ENCODE measurements around the gene NT5C3B.

The NT5C3B gene

DNA sequence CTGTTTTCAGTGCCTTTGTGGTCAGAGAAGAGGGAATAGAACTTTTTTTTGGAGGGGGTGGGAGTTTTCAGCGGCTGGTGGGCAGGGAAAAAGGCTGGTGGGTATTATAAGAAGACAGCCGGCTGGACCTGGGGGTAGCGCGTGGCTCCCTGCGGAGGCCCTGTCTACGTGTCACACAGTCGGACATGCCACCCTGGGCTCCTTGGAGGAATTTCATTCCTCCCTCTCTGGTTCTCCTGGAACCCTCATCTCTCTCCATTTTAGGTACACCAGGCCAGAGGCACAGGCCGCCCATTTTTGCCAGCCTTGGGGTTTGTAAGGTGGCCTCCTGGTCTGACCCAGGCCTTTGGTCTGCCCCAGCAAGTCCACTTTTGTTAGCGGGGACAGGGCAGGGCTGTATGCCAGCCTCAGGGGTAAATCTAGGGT is 22.3 kb downstream of the NT5C3B start:
- H3K9me3 ChIP-seq (ENCODE audit: low read length) = no peaks in the 10 kb centered on the region
- H3F3A ChIP-seq (ENCODE audit: insufficient read depth, low read length) = no peaks in the 10 kb centered on the region
- H3K27ac ChIP-seq (ENCODE audit: low read depth, low read length, poor library complexity, severe bottlenecking) = no peak overlapping the region
- H3K9me2 ChIP-seq (ENCODE audit: low read depth, low read length) = no peaks in the 10 kb centered on the region
- peaks cover 12% of the 10 kb centered on the region for H3K4me1 ChIP-seq (ENCODE audit: insufficient read depth, low read length, severe bottlenecking)
- H3K27me3 ChIP-seq (ENCODE audit: insufficient read depth, low read length) = peaks cover 19% of the 10 kb centered on the region; the same call in 1 of the 2 replicates
- H4K20me1 ChIP-seq (ENCODE audit: insufficient read depth, low read length) = no peaks in the 10 kb centered on the region
- H3K4me2 ChIP-seq (ENCODE audit: low read length) = no peak overlapping the region
- H3K36me3 ChIP-seq (ENCODE audit: insufficient read depth, low read length) = no peaks in the 10 kb centered on the region
- H3K9ac ChIP-seq (ENCODE audit: low read length) = no peak overlapping the region
- H3K4me3 ChIP-seq (ENCODE audit: low read depth, low read length, poor library complexity, severe bottlenecking) = no peak overlapping the region
- H2AFZ ChIP-seq (ENCODE audit: low read length) = no peak overlapping the region
- no peaks in the 10 kb centered on the region for H3K79me2 ChIP-seq (ENCODE audit: insufficient read depth, low read length)
- TF ChIP-seq EZH2 (IDR thresholded peaks at IDR 0.05; ENCODE audit: borderline replicate concordance, low read length) = no peak
- TF ChIP-seq, protein P1, sequence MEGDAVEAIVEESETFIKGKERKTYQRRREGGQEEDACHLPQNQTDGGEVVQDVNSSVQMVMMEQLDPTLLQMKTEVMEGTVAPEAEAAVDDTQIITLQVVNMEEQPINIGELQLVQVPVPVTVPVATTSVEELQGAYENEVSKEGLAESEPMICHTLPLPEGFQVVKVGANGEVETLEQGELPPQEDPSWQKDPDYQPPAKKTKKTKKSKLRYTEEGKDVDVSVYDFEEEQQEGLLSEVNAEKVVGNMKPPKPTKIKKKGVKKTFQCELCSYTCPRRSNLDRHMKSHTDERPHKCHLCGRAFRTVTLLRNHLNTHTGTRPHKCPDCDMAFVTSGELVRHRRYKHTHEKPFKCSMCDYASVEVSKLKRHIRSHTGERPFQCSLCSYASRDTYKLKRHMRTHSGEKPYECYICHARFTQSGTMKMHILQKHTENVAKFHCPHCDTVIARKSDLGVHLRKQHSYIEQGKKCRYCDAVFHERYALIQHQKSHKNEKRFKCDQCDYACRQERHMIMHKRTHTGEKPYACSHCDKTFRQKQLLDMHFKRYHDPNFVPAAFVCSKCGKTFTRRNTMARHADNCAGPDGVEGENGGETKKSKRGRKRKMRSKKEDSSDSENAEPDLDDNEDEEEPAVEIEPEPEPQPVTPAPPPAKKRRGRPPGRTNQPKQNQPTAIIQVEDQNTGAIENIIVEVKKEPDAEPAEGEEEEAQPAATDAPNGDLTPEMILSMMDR (IDR thresholded peaks at IDR 0.05; ENCODE audit: low read length) = no peak

DNA sequence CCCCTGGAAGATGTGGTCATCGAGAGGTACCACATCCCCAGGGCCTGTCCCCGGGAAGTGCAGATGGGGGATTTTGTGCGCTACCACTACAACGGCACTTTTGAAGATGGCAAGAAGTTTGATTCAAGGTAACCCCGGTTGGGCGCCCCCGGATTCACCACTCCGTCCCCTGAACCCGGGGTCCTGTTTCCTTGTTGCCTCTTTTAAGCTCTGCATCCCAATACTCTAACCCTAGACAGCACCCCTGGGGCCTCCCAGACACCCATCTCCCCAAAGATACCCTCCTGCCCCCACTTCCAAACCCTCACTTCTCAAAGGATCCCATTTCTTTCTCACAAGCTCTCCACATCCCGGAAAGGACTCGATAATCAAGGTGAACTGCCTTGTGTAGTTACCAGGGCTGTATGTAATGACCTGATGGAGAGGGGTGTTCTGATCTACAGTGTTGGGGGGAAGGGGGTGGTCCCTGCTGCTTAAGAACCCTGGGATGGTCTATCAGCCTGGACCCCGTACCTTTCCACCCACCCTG is 22.8 kb downstream of the NT5C3B start:
- Histone ChIP-seq H3K27me3 (ENCODE audit: insufficient read depth, low read length) (peaks cover 16% of the 10 kb centered on the region; the same call in 1 of the 2 replicates), H3K4me1 (ENCODE audit: insufficient read depth, low read length, severe bottlenecking) (peaks cover 9% of the 10 kb centered on the region), H3K27ac (ENCODE audit: low read depth, low read length, poor library complexity, severe bottlenecking) (no peak overlapping the region), H3K4me2 (ENCODE audit: low read length) (no peak overlapping the region), H3K9me2 (ENCODE audit: low read depth, low read length) (no peaks in the 10 kb centered on the region), H2AFZ (ENCODE audit: low read length) (no peak overlapping the region), H3K36me3 (ENCODE audit: insufficient read depth, low read length) (no peaks in the 10 kb centered on the region), H3K4me3 (ENCODE audit: low read depth, low read length, poor library complexity, severe bottlenecking) (no peak overlapping the region), H3F3A (ENCODE audit: insufficient read depth, low read length) (no peaks in the 10 kb centered on the region), H3K79me2 (ENCODE audit: insufficient read depth, low read length) (no peaks in the 10 kb centered on the region), H4K20me1 (ENCODE audit: insufficient read depth, low read length) (no peaks in the 10 kb centered on the region), H3K9ac (ENCODE audit: low read length) (no peak overlapping the region), H3K9me3 (ENCODE audit: low read length) (no peaks in the 10 kb centered on the region)
- TF ChIP-seq, protein P1 (IDR thresholded peaks at IDR 0.05; ENCODE audit: low read length) = no peak
- no peak for TF ChIP-seq EZH2 (IDR thresholded peaks at IDR 0.05; ENCODE audit: borderline replicate concordance, low read length)

DNA sequence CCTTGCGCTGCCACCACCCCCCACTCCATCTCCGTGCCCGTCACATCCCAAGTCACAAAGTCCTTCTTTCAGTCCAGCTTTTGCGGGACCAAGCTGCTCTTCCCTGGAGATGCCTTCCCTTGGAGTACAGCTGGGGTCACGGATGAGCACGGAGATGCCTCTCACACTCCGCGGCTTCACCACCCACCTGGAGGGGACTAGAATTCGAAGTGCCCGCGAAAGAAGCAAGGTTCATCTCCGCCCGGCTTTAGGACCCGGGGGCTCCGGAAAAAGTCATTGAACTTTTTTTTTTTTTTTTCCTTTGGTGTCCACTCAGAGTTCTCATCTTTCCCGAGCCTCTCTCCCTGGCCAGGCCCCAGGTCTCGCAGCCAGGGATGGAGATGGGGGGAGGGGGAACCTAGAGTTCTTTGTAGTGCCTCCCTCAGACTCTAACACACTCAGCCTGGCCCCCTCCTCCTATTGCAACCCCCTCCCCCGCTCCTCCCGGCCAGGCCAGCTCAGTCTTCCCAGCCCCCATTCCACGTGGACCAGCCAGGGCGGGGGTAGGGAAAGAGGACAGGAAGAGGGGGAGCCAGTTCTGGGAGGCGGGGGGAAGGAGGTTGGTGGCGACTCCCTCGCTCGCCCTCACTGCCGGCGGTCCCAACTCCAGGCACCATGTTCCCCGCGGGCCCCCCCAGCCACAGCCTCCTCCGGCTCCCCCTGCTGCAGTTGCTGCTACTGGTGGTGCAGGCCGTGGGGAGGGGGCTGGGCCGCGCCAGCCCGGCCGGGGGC is 23.5 kb downstream of the NT5C3B start, which contains the start of gene FKBP10:
Gene FKBP10 (plus strand): TSS at position 624 of the 771 bp plus-strand sequence. CDS start 31 bp downstream, at position 655.
- Histone ChIP-seq H3K9me3 (ENCODE audit: low read length) (no peaks in the 10 kb centered on the region), H3K4me3 (ENCODE audit: low read depth, low read length, poor library complexity, severe bottlenecking) (peak within 1 kb of the TSS; percentile 53), H3K9ac (ENCODE audit: low read length) (peak within 1 kb of the TSS; percentile 15; the same call in 1 of the 2 replicates), H4K20me1 (ENCODE audit: insufficient read depth, low read length) (no peaks in the 10 kb centered on the region), H3K9me2 (ENCODE audit: low read depth, low read length) (no peaks in the 10 kb centered on the region), H3K36me3 (ENCODE audit: insufficient read depth, low read length) (no peaks in the 10 kb centered on the region), H3K79me2 (ENCODE audit: insufficient read depth, low read length) (no peaks in the 10 kb centered on the region), H3K27ac (ENCODE audit: low read depth, low read length, poor library complexity, severe bottlenecking) (no peak within 1 kb of the TSS), H3F3A (ENCODE audit: insufficient read depth, low read length) (no peaks in the 10 kb centered on the region), H2AFZ (ENCODE audit: low read length) (no peak within 1 kb of the TSS), H3K4me2 (ENCODE audit: low read length) (peak within 1 kb of the TSS; percentile 52), H3K27me3 (ENCODE audit: insufficient read depth, low read length) (peaks cover 9% of the 10 kb centered on the region; the same call in 1 of the 2 replicates), H3K4me1 (ENCODE audit: insufficient read depth, low read length, severe bottlenecking) (peaks cover 7% of the 10 kb centered on the region)
- no peak for TF ChIP-seq EZH2 (IDR thresholded peaks at IDR 0.05; ENCODE audit: borderline replicate concordance, low read length)
- TF ChIP-seq, protein P1 (IDR thresholded peaks at IDR 0.05; ENCODE audit: low read length) = no peak

All from OCI-LY1 (cell line).